ENCODE measurements around the gene PPM1J. TPM values are rescaled to one million over a fixed set of nuclear protein-coding genes. Genes with fewer than 3 reads are reported as not detected.

Gene PPM1J
- total RNA-seq, 1 donor from 2014 or later = 1.4 TPM

GRCh38 chr1:112665857-112666256 is 49.3 kb downstream of the PPM1J start:
- TF ChIP-seq CTCF (conservative IDR thresholded peaks at IDR 0.05) = no peak
- H3K27me3 Mint-ChIP-seq (ENCODE audit: low read depth) = no peaks in the 10 kb centered on the region
- no peak overlapping the region for H3K4me3 Mint-ChIP-seq
- DNase-seq (ENCODE audit: low read depth, low spot score) = no peak
- no peaks in the 10 kb centered on the region for H3K4me1 Mint-ChIP-seq
- H3K27ac Mint-ChIP-seq (ENCODE audit: unreplicated experiment) = no peak overlapping the region
- H3K9me3 Mint-ChIP-seq = no peaks in the 10 kb centered on the region
- H3K36me3 Mint-ChIP-seq (ENCODE audit: low read depth) = peaks cover 23% of the 10 kb centered on the region

Other genes with a start within 250 kb of the PPM1J start
- gene WNT2B, start 206.4 kb downstream of the PPM1J start, total RNA-seq = 1.3 and 1.5 TPM in 2 replicates
- 20.4 and 24.8 TPM in 2 replicates for gene ST7L, start 96.2 kb downstream of the PPM1J start, total RNA-seq
- 130 and 131 TPM in 2 replicates for gene CAPZA1, start 95.5 kb downstream of the PPM1J start, total RNA-seq
- gene MOV10, start 40.7 kb downstream of the PPM1J start, total RNA-seq = 74.9 and 77.2 TPM in 2 replicates
- 114 and 125 TPM in 2 replicates for gene RHOC, start 8.2 kb downstream of the PPM1J start, total RNA-seq
- 113 and 130 TPM in 2 replicates for gene SLC16A1, start 240.9 kb upstream of the PPM1J start, total RNA-seq